CD4-positive, alpha-beta T cell treated with Interleukin-4 for 4 hours (primary cell): ENCODE measurements around the gene POLR2C.
A peak's percentile ranks its signal among the peaks of the same experiment; 100 is the strongest.
"Not testable (repeated sequence)": the region's sequence is repeated elsewhere in the genome, so short reads cannot be mapped to it uniquely, and the experiment has no call there.

Experiments used
- DNase-seq: peaks from one replicate; pipeline ENCODE4 v3.0.0-alpha.2; 2020

Gene POLR2C

GRCh38 chr16:57480754-57481230, 18.3 kb downstream of the POLR2C start:
- DNase-seq, result no peak

- DNase-seq, result no peak
Observed at GRCh38 chr16:57481421-57481820, 18.9 kb downstream of the POLR2C start.

- no peak for DNase-seq
Observed at GRCh38 chr16:57482845-57483545, 20.5 kb downstream of the POLR2C start.

- DNase-seq, result no peak
Observed at GRCh38 chr16:57483725-57484514, 21.4 kb downstream of the POLR2C start.

GRCh38 chr16:57484515-57485005, 22.1 kb downstream of the POLR2C start:
- DNase-seq, result no peak

- no peak for DNase-seq
Observed at GRCh38 chr16:57485091-57485915, 22.8 kb downstream of the POLR2C start.

- DNase-seq, result peak; percentile 62
Observed at GRCh38 chr16:57485916-57486857, 23.7 kb downstream of the POLR2C start, which contains the start of gene DOK4. DOK4 (minus strand) TSS chr16:57486493; CDS start chr16:57479507, 6,986 bp downstream.

- DNase-seq, result no peak
Observed at GRCh38 chr16:57486858-57487834, 24.7 kb downstream of the POLR2C start.

GRCh38 chr16:57489229-57489628, 26.8 kb downstream of the POLR2C start:
- DNase-seq, result no peak

- DNase-seq, result no peak
Observed at GRCh38 chr16:57493767-57494166, 31.3 kb downstream of the POLR2C start.

GRCh38 chr16:57497121-57497520, 34.6 kb downstream of the POLR2C start:
- DNase-seq, result no peak

- DNase-seq, result no peak
Observed at GRCh38 chr16:57498031-57498430, 35.6 kb downstream of the POLR2C start.

- not testable (repeated sequence) for DNase-seq
Observed at GRCh38 chr16:57499941-57500340, 37.5 kb downstream of the POLR2C start.

GRCh38 chr16:57500578-57501111, 38.2 kb downstream of the POLR2C start:
- no peak for DNase-seq

- DNase-seq, result no peak
Observed at GRCh38 chr16:57501492-57501891, 39.0 kb downstream of the POLR2C start.

- no peak for DNase-seq
Observed at GRCh38 chr16:57502048-57502775, 39.7 kb downstream of the POLR2C start.

GRCh38 chr16:57503366-57503765, 40.9 kb downstream of the POLR2C start:
- DNase-seq, result no peak

- no peak for DNase-seq
Observed at GRCh38 chr16:57504001-57504400, 41.5 kb downstream of the POLR2C start.

GRCh38 chr16:57504491-57504890, 42.0 kb downstream of the POLR2C start:
- no peak for DNase-seq

- DNase-seq, result no peak
Observed at GRCh38 chr16:57505169-57505568, 42.7 kb downstream of the POLR2C start.
